Activated CD4-positive, alpha-beta memory T cell treated with anti-CD3 and anti-CD28 coated beads for 36 hours (primary cell): Measurements from ENCODE around the gene RWDD2A. TPM values are rescaled to one million over a fixed set of nuclear protein-coding genes. Genes with fewer than 3 reads are reported as not detected.
"Not testable (repeated sequence)": the region's sequence is repeated elsewhere in the genome, so short reads cannot be mapped to it uniquely, and the experiment has no call there.

Experiments
- CTCF ChIA-PET: fragments of 350-600 bp; sonication (Branson Sonifier 250); formaldehyde crosslinking; loops from one replicate; lab custom pipeline; 2021; ENCODE audit warnings: antibody characterized with exemption, inconsistent platforms; lab: Charles Lee
- POLR2A ChIA-PET: fragments of 350-600 bp; sonication (Branson Sonifier 250); formaldehyde crosslinking; loops from one replicate; lab custom pipeline; 2021; ENCODE audit warnings: antibody characterized with exemption; lab: Charles Lee
- DNase-seq: peaks from one replicate; pipeline ENCODE4 v3.0.0-alpha.2; 2020
- H3K27ac Mint-ChIP-seq: one replicate; pipeline ENCODE4 v1.8.0; 2021; ENCODE audit warnings: mixed read lengths
- H3K27me3 Mint-ChIP-seq: one replicate; pipeline ENCODE4 v1.8.0; 2021; ENCODE audit warnings: mixed read lengths
- H3K36me3 Mint-ChIP-seq: one replicate; pipeline ENCODE4 v1.8.0; 2021; ENCODE audit warnings: mixed read lengths
- H3K4me1 Mint-ChIP-seq: one replicate; pipeline ENCODE4 v1.8.0; 2021; ENCODE audit warnings: low read depth, mixed read lengths
- H3K4me3 Mint-ChIP-seq: one replicate; pipeline ENCODE4 v1.8.0; 2021; ENCODE audit warnings: mild to moderate bottlenecking, mixed read lengths
- H3K9me3 Mint-ChIP-seq: one replicate; pipeline ENCODE4 v1.8.0; 2021; ENCODE audit warnings: mixed read lengths
- intact Hi-C: fragments of 100-400 bp; cut with micrococcal nuclease; formaldehyde crosslinking; loops from one replicate; pipeline ENCODE4 v1.15.1; 2023
- total RNA-seq, 2 experiments: library from RNA; stranded (reverse); gene quantifications; one replicate each; pipeline ENCODE4 v1.2.3, GENCODE V29; 2021

RWDD2A gene
- total RNA-seq, 2 experiments from 2014 or later, result 2.6 TPM

GRCh38 chr6:83180426-83180950, 12.7 kb upstream of the RWDD2A start:
- Mint-ChIP-seq H3K27ac (no peak overlapping the region), H3K27me3 (no peaks in the 10 kb centered on the region), H3K36me3 (peaks cover 45% of the 10 kb centered on the region), H3K4me3 (no peak overlapping the region), H3K9me3 (no peaks in the 10 kb centered on the region), H3K4me1 (peaks cover 3% of the 10 kb centered on the region)
- CTCF ChIA-PET, result interaction anchor here (0.6 kb wide), 1 partner anchor 9 kb away, joined by 3 read pairs; no protein-coding TSS in a partner anchor
- intact Hi-C loops, result no loop called here
- POLR2A ChIA-PET, result no interaction called here
- no peak for DNase-seq

- Mint-ChIP-seq H3K27me3 (no peaks in the 10 kb centered on the region), H3K27ac (no peak overlapping the region), H3K4me1 (peaks cover 3% of the 10 kb centered on the region), H3K9me3 (no peaks in the 10 kb centered on the region), H3K36me3 (peaks cover 45% of the 10 kb centered on the region), H3K4me3 (no peak overlapping the region)
- DNase-seq, result no peak
- intact Hi-C loops, result no loop called here
- ChIA-PET CTCF (interaction anchor here (1.5 kb wide), 1 partner anchor 116 kb away, joined by 3 read pairs; the partner anchor contains the start of gene UBE3D), POLR2A (no interaction called here)
Measured at GRCh38 chr6:83182114-83182513, 11.0 kb upstream of the RWDD2A start.

GRCh38 chr6:83183082-83183828, 9.9 kb upstream of the RWDD2A start:
- DNase-seq, result no peak
- intact Hi-C loops, result no loop called here
- Mint-ChIP-seq H3K36me3 (peaks cover 40% of the 10 kb centered on the region), H3K9me3 (no peaks in the 10 kb centered on the region), H3K4me1 (peaks cover 4% of the 10 kb centered on the region), H3K4me3 (no peak overlapping the region), H3K27me3 (no peaks in the 10 kb centered on the region), H3K27ac (no peak overlapping the region)
- ChIA-PET CTCF (interaction anchor here (1.0 kb wide), 1 partner anchor 116 kb away, joined by 4 read pairs; the partner anchor contains the start of gene DOP1A), POLR2A (interaction anchor here (0.6 to 0.7 kb wide), 2 partner anchors 8 to 466 kb away, joined by 3 to 4 read pairs; no protein-coding TSS in a partner anchor)

- Mint-ChIP-seq H3K4me1 (peaks cover 16% of the 10 kb centered on the region), H3K27ac (no peak overlapping the region), H3K4me3 (no peak overlapping the region), H3K36me3 (peaks cover 43% of the 10 kb centered on the region), H3K9me3 (no peaks in the 10 kb centered on the region), H3K27me3 (no peaks in the 10 kb centered on the region)
- ChIA-PET CTCF (no interaction called here), POLR2A (no interaction called here)
- DNase-seq, result no peak
- intact Hi-C loops, result no loop called here
Measured at GRCh38 chr6:83185096-83185495, 8.1 kb upstream of the RWDD2A start.

- Mint-ChIP-seq H3K4me1 (peaks cover 30% of the 10 kb centered on the region), H3K36me3 (peaks cover 32% of the 10 kb centered on the region), H3K4me3 (no peak overlapping the region), H3K9me3 (no peaks in the 10 kb centered on the region), H3K27me3 (no peaks in the 10 kb centered on the region), H3K27ac (no peak overlapping the region)
- DNase-seq, result no peak
- intact Hi-C loops, result no loop called here
- CTCF ChIA-PET, result interaction anchor here (1.0 to 2.0 kb wide), 3 partner anchors 26 to 123 kb away, joined by 4 to 6 read pairs (median 5); partner anchors contain the start of genes DOP1A and UBE3D
- POLR2A ChIA-PET, result no interaction called here
Measured at GRCh38 chr6:83188501-83188900, 4.7 kb upstream of the RWDD2A start.

- no peak for DNase-seq
- ChIA-PET CTCF (interaction anchor here (0.8 to 1.3 kb wide), 4 partner anchors 10 to 125 kb away, joined by 3 to 5 read pairs (median 4); partner anchors contain the start of genes DOP1A and UBE3D), POLR2A (interaction anchor here (0.5 kb wide), 1 partner anchor 11 kb away, joined by 4 read pairs; no protein-coding TSS in a partner anchor)
- peaks cover 17% of the 10 kb centered on the region for H3K36me3 Mint-ChIP-seq
- H3K27ac Mint-ChIP-seq, result no peak overlapping the region
- H3K27me3 Mint-ChIP-seq, result no peaks in the 10 kb centered on the region
- peaks cover 39% of the 10 kb centered on the region for H3K4me1 Mint-ChIP-seq
- no peaks in the 10 kb centered on the region for H3K9me3 Mint-ChIP-seq
- intact Hi-C loops, result loop anchor here (5.0 kb wide), 1 partner anchor 1037 kb away; the partner anchor contains the start of gene CEP162
- no peak overlapping the region for H3K4me3 Mint-ChIP-seq
Measured at GRCh38 chr6:83190626-83191025, 2.5 kb upstream of the RWDD2A start.

GRCh38 chr6:83191974-83192373, 1.2 kb upstream of the RWDD2A start:
- H3K27me3 Mint-ChIP-seq, H3K27ac Mint-ChIP-seq, DNase-seq, H3K9me3 Mint-ChIP-seq, POLR2A ChIA-PET: not testable (repeated sequence)
- intact Hi-C loops, result loop anchor here (5.0 kb wide), 1 partner anchor 1035 kb away; the partner anchor contains the start of gene CEP162
- CTCF ChIA-PET, result interaction anchor here (1.0 to 1.1 kb wide), 2 partner anchors 23 to 125 kb away, joined by 3 read pairs; partner anchors contain the start of gene DOP1A
- Mint-ChIP-seq H3K36me3 (peaks cover 16% of the 10 kb centered on the region), H3K4me1 (peaks cover 44% of the 10 kb centered on the region), H3K4me3 (peak overlapping the region; percentile 95)

- peaks cover 44% of the 10 kb centered on the region for H3K4me1 Mint-ChIP-seq
- no peaks in the 10 kb centered on the region for H3K27me3 Mint-ChIP-seq
- ChIA-PET CTCF (interaction anchor here (1.0 kb wide), 1 partner anchor 22 kb away, joined by 3 read pairs; no protein-coding TSS in a partner anchor), POLR2A (interaction anchor here (1.1 kb wide), 1 partner anchor 127 kb away, joined by 4 read pairs; the partner anchor contains the start of gene UBE3D)
- peak overlapping the region; percentile 79 for H3K27ac Mint-ChIP-seq
- H3K36me3 Mint-ChIP-seq, result peaks cover 18% of the 10 kb centered on the region
- no peaks in the 10 kb centered on the region for H3K9me3 Mint-ChIP-seq
- intact Hi-C loops, result loop anchor here (5.0 kb wide), 1 partner anchor 1035 kb away; the partner anchor contains the start of gene CEP162
- DNase-seq, result no peak
- H3K4me3 Mint-ChIP-seq, result peak overlapping the region; percentile 95
Measured at GRCh38 chr6:83192456-83192855, 701 bp upstream of the RWDD2A start.

GRCh38 chr6:83193747-83194566, 800 bp downstream of the RWDD2A start:
- H3K36me3 Mint-ChIP-seq, result peaks cover 18% of the 10 kb centered on the region
- intact Hi-C loops, result loop anchor here (1.0 to 5.0 kb wide), 4 partner anchors 21 to 1033 kb away; partner anchors contain the start of genes CEP162, DOP1A and IBTK
- peak overlapping the region; percentile 95 for H3K4me3 Mint-ChIP-seq
- ChIA-PET POLR2A (interaction anchor here (0.9 to 1.1 kb wide), 2 partner anchors 127 to 128 kb away, joined by 4 to 5 read pairs; partner anchors contain the start of genes DOP1A and UBE3D), CTCF (interaction anchor here (0.9 to 3.5 kb wide), 3 partner anchors 21 to 342 kb away, joined by 4 to 31 read pairs (median 6); partner anchors contain the start of genes DOP1A and UBE3D)
- H3K27me3 Mint-ChIP-seq, result no peaks in the 10 kb centered on the region
- H3K9me3 Mint-ChIP-seq, result no peaks in the 10 kb centered on the region
- H3K4me1 Mint-ChIP-seq, result peaks cover 39% of the 10 kb centered on the region
- H3K27ac Mint-ChIP-seq, result no peak overlapping the region
- DNase-seq, result peak; percentile 27

- Mint-ChIP-seq H3K4me1 (peaks cover 14% of the 10 kb centered on the region), H3K27ac (no peak overlapping the region), H3K36me3 (peaks cover 7% of the 10 kb centered on the region), H3K4me3 (no peak overlapping the region), H3K9me3 (no peaks in the 10 kb centered on the region), H3K27me3 (no peaks in the 10 kb centered on the region)
- intact Hi-C loops, result no loop called here
- POLR2A ChIA-PET, result no interaction called here
- no peak for DNase-seq
- CTCF ChIA-PET, result interaction anchor here (0.9 to 2.8 kb wide), 3 partner anchors 16 to 132 kb away, joined by 4 to 13 read pairs (median 5); partner anchors contain the start of genes DOP1A and UBE3D
Measured at GRCh38 chr6:83198486-83199172, 5.5 kb downstream of the RWDD2A start.
